ENCODE data around the gene SSNA1. TPM values are rescaled to one million over a fixed set of nuclear protein-coding genes. Genes with fewer than 3 reads are reported as not detected.

SSNA1 gene
- total RNA-seq, 5 donors from 2014 or later (not counting 1 experiment from before 2014, with no cell fraction given) = 37.0 to 71.6 (median 64.0) TPM

- H3K4me1 Mint-ChIP-seq = peaks cover 0 to 3% (median 1%) of the 10 kb centered on the region in 3 donors
Measured at GRCh38 chr9:137213160-137214060, 24.9 kb downstream of the SSNA1 start.

GRCh38 chr9:137214620-137215019 is 26.1 kb downstream of the SSNA1 start:
- H3K27me3 ChIP-seq (replicated peaks in 1 of 2; ENCODE audit: control insufficient read depth in 2 of 2, extremely low read depth in 1 of 2, insufficient read depth in 2 of 2, low read length in 1 of 2) = no peaks in the 10 kb centered on the region
- no peaks in the 10 kb centered on the region for H3K4me1 Mint-ChIP-seq
- DNase-seq = no peak
- no peak overlapping the region for H3K27ac ChIP-seq (ENCODE audit: low read length)
- ChIA-PET CTCF (no interaction called here), POLR2A (interaction anchor here in 1 of 2 donors (0.5 kb wide), 1 partner anchor 9 kb away, joined by 3 read pairs; no protein-coding TSS in a partner anchor)
- H3K4me3 Mint-ChIP-seq = no peak overlapping the region
- no peaks in the 10 kb centered on the region for H3K9me3 Mint-ChIP-seq
- H3K9me3 ChIP-seq = no peaks in the 10 kb centered on the region
- H3K36me3 Mint-ChIP-seq = no peaks in the 10 kb centered on the region
- H3K27me3 Mint-ChIP-seq = no peaks in the 10 kb centered on the region
- H3K4me3 ChIP-seq (ENCODE audit: control insufficient read depth in 1 of 2, extremely low read depth in 1 of 2, low read length in 1 of 2) = no peak overlapping the region
- no peak for ATAC-seq (replicated peaks in 1 of 4)
- H3K27ac Mint-ChIP-seq = no peak overlapping the region
- H3K36me3 ChIP-seq (ENCODE audit: control insufficient read depth in 2 of 2, extremely low read depth in 1 of 2, insufficient read depth in 1 of 2, low read length in 1 of 2) = peaks cover 0 to 2% of the 10 kb centered on the region in 2 donors
- 90% methylated on average over 18 of the region's 19 CpGs for WGBS (ENCODE audit: insufficient coverage)
- no peaks in the 10 kb centered on the region for H3K4me1 ChIP-seq (ENCODE audit: control insufficient read depth in 1 of 2, extremely low read depth in 1 of 2, insufficient read depth in 2 of 2, low read length in 2 of 2)

More at GRCh38 chr9:137213160-137214060, 24.9 kb downstream of the SSNA1 start:
- no peak overlapping the region for H3K4me3 Mint-ChIP-seq
- no peak overlapping the region for H3K4me3 ChIP-seq (ENCODE audit: control insufficient read depth in 1 of 2, extremely low read depth in 1 of 2, low read length in 1 of 2)
- H3K27ac Mint-ChIP-seq = no peak overlapping the region
- H3K27ac ChIP-seq (ENCODE audit: low read length) = no peak overlapping the region
- H3K27me3 Mint-ChIP-seq = no peaks in the 10 kb centered on the region
- peaks cover 0 to 5% of the 10 kb centered on the region in 2 donors for H3K36me3 ChIP-seq (ENCODE audit: control insufficient read depth in 2 of 2, extremely low read depth in 1 of 2, insufficient read depth in 1 of 2, low read length in 1 of 2)
- H3K27me3 ChIP-seq (replicated peaks in 1 of 2; ENCODE audit: control insufficient read depth in 2 of 2, extremely low read depth in 1 of 2, insufficient read depth in 2 of 2, low read length in 1 of 2) = no peaks in the 10 kb centered on the region
- H3K9me3 ChIP-seq = no peaks in the 10 kb centered on the region
- H3K9me3 Mint-ChIP-seq = no peaks in the 10 kb centered on the region
- H3K4me1 ChIP-seq (ENCODE audit: control insufficient read depth in 1 of 2, extremely low read depth in 1 of 2, insufficient read depth in 2 of 2, low read length in 2 of 2) = no peaks in the 10 kb centered on the region
- peaks cover 4% of the 10 kb centered on the region for H3K36me3 Mint-ChIP-seq
- ChIA-PET POLR2A (no interaction called here), CTCF (no interaction called here)
- DNase-seq (no peak), ATAC-seq (replicated peaks in 1 of 4) (no peak)
- 94% methylated on average over 49 of the region's 49 CpGs for WGBS (ENCODE audit: insufficient coverage)

GRCh38 chr9:137215196-137215986 is 26.9 kb downstream of the SSNA1 start:
- ChIA-PET CTCF (no interaction called here), POLR2A (no interaction called here)
- Histone ChIP-seq H3K9me3 (no peaks in the 10 kb centered on the region), H3K4me1 (ENCODE audit: control insufficient read depth in 1 of 2, extremely low read depth in 1 of 2, insufficient read depth in 2 of 2, low read length in 2 of 2) (no peaks in the 10 kb centered on the region), H3K4me3 (ENCODE audit: control insufficient read depth in 1 of 2, extremely low read depth in 1 of 2, low read length in 1 of 2) (no peak overlapping the region), H3K36me3 (ENCODE audit: control insufficient read depth in 2 of 2, extremely low read depth in 1 of 2, insufficient read depth in 1 of 2, low read length in 1 of 2) (peaks cover 0 to 2% of the 10 kb centered on the region in 2 donors), H3K27ac (ENCODE audit: low read length) (no peak overlapping the region), H3K27me3 (replicated peaks in 1 of 2; ENCODE audit: control insufficient read depth in 2 of 2, extremely low read depth in 1 of 2, insufficient read depth in 2 of 2, low read length in 1 of 2) (peaks cover 0 to 4% of the 10 kb centered on the region in 2 experiments)
- Mint-ChIP-seq H3K27me3 (no peaks in the 10 kb centered on the region), H3K36me3 (no peaks in the 10 kb centered on the region), H3K9me3 (no peaks in the 10 kb centered on the region), H3K4me1 (no peaks in the 10 kb centered on the region), H3K27ac (no peak overlapping the region), H3K4me3 (no peak overlapping the region)
- 93% methylated on average over 14 of the region's 22 CpGs for WGBS (ENCODE audit: insufficient coverage)
- DNase-seq = no peak
- no peak for ATAC-seq (replicated peaks in 1 of 4)

GRCh38 chr9:137216188-137216965 is 27.9 kb downstream of the SSNA1 start:
- Mint-ChIP-seq H3K36me3 (no peaks in the 10 kb centered on the region), H3K4me3 (no peak overlapping the region), H3K27me3 (no peaks in the 10 kb centered on the region), H3K4me1 (no peaks in the 10 kb centered on the region), H3K27ac (no peak overlapping the region), H3K9me3 (no peaks in the 10 kb centered on the region)
- Histone ChIP-seq H3K36me3 (ENCODE audit: control insufficient read depth in 2 of 2, extremely low read depth in 1 of 2, insufficient read depth in 1 of 2, low read length in 1 of 2) (peaks cover 0 to 2% of the 10 kb centered on the region in 2 donors), H3K27ac (ENCODE audit: low read length) (no peak overlapping the region), H3K4me3 (ENCODE audit: control insufficient read depth in 1 of 2, extremely low read depth in 1 of 2, low read length in 1 of 2) (no peak overlapping the region), H3K4me1 (ENCODE audit: control insufficient read depth in 1 of 2, extremely low read depth in 1 of 2, insufficient read depth in 2 of 2, low read length in 2 of 2) (peaks cover 0 to under 1% of the 10 kb centered on the region in 2 experiments), H3K9me3 (no peaks in the 10 kb centered on the region), H3K27me3 (replicated peaks in 1 of 2; ENCODE audit: control insufficient read depth in 2 of 2, extremely low read depth in 1 of 2, insufficient read depth in 2 of 2, low read length in 1 of 2) (peaks cover 0 to 9% of the 10 kb centered on the region in 2 experiments)
- ChIA-PET CTCF (interaction anchor here in 1 of 2 donors (0.5 kb wide), 1 partner anchor 8 kb away, joined by 6 read pairs; no protein-coding TSS in a partner anchor), POLR2A (no interaction called here)
- no peak for DNase-seq
- ATAC-seq (replicated peaks in 1 of 4) = no peak
- 98% methylated on average over 28 of the region's 30 CpGs for WGBS (ENCODE audit: insufficient coverage)

- no peak for ATAC-seq (replicated peaks in 1 of 4)
- POLR2A ChIA-PET = no interaction called here
- Histone ChIP-seq H3K27me3 (replicated peaks in 1 of 2; ENCODE audit: control insufficient read depth in 2 of 2, extremely low read depth in 1 of 2, insufficient read depth in 2 of 2, low read length in 1 of 2) (peaks cover 0 to 11% of the 10 kb centered on the region in 2 experiments), H3K4me1 (ENCODE audit: control insufficient read depth in 1 of 2, extremely low read depth in 1 of 2, insufficient read depth in 2 of 2, low read length in 2 of 2) (peaks cover 0 to 8% of the 10 kb centered on the region in 2 experiments), H3K36me3 (ENCODE audit: control insufficient read depth in 2 of 2, extremely low read depth in 1 of 2, insufficient read depth in 1 of 2, low read length in 1 of 2) (peaks cover 0 to 2% of the 10 kb centered on the region in 2 donors), H3K27ac (ENCODE audit: low read length) (no peak overlapping the region), H3K4me3 (ENCODE audit: control insufficient read depth in 1 of 2, extremely low read depth in 1 of 2, low read length in 1 of 2) (no peak overlapping the region), H3K9me3 (no peaks in the 10 kb centered on the region)
- 86% methylated on average over 32 of the region's 36 CpGs for WGBS (ENCODE audit: insufficient coverage)
- no peak for DNase-seq
- no peak overlapping the region for H3K27ac Mint-ChIP-seq
- peak overlapping the region in 1 of 3 donors; percentile 9 for H3K4me3 Mint-ChIP-seq
- no peaks in the 10 kb centered on the region for H3K9me3 Mint-ChIP-seq
- no peaks in the 10 kb centered on the region for H3K36me3 Mint-ChIP-seq
- H3K4me1 Mint-ChIP-seq = no peaks in the 10 kb centered on the region
- CTCF ChIA-PET = no interaction called here
- no peaks in the 10 kb centered on the region for H3K27me3 Mint-ChIP-seq
Measured at GRCh38 chr9:137217276-137218211, 29.1 kb downstream of the SSNA1 start.
